Astrocyte (in vitro differentiated cells and primary cell): ENCODE results near the gene CDK17. TPM values are rescaled to one million over a fixed set of nuclear protein-coding genes. Genes with fewer than 3 reads are reported as not detected.

ENCODE experiments used
- DNase-seq: peaks from one replicate; pipeline ENCODE4 v3.0.0-alpha.2; 2010; ENCODE audit warnings: low read depth
- FAIRE-seq: peaks from 2 replicates; lab custom pipeline; 2011; peaks lifted over from hg19 to GRCh38; lab: Jason Lieb, UNC
- H2AFZ ChIP-seq: 2 replicates; pipeline ENCODE4 v1.6.0; 2012; ENCODE audit warnings: low read depth, low read length, inconsistent platforms
- H3K27ac ChIP-seq: 2 replicates; pipeline ENCODE4 v1.5.1; 2011; ENCODE audit warnings: low read depth, low read length, inconsistent platforms
- H3K27me3 ChIP-seq: 2 replicates; pipeline ENCODE4 v1.6.0; 2011; ENCODE audit warnings: low read length, inconsistent platforms; ENCODE audit not compliant: insufficient read depth
- H3K36me3 ChIP-seq: 2 replicates; pipeline ENCODE4 v1.5.1; 2011; ENCODE audit warnings: low read length, inconsistent platforms; ENCODE audit not compliant: insufficient read depth
- H3K4me1 ChIP-seq: 2 replicates; pipeline ENCODE4 v1.5.1; 2011; ENCODE audit warnings: low read length, inconsistent platforms; ENCODE audit not compliant: insufficient read depth
- H3K4me2 ChIP-seq: 2 replicates; pipeline ENCODE4 v1.6.0; 2012; ENCODE audit warnings: low read length, inconsistent platforms
- H3K4me3 ChIP-seq: 2 replicates; pipeline ENCODE4 v1.5.1; 2011; ENCODE audit warnings: low read depth, mild to moderate bottlenecking, low read length, inconsistent platforms; ENCODE audit not compliant: insufficient read depth
- H3K79me2 ChIP-seq: 2 replicates; pipeline ENCODE4 v1.6.0; 2012; ENCODE audit warnings: mild to moderate bottlenecking, low read length, inconsistent platforms; ENCODE audit not compliant: insufficient read depth
- H3K9ac ChIP-seq: 2 replicates; pipeline ENCODE4 v1.6.0; 2012; ENCODE audit warnings: mild to moderate bottlenecking, low read length, inconsistent platforms
- H3K9me3 ChIP-seq: 2 replicates; pipeline ENCODE4 v1.5.1; 2012; ENCODE audit warnings: low read depth, mild to moderate bottlenecking, low read length, inconsistent platforms; ENCODE audit not compliant: insufficient read depth
- H4K20me1 ChIP-seq: 2 replicates; pipeline ENCODE4 v1.6.0; 2012; ENCODE audit warnings: low read length, inconsistent platforms; ENCODE audit not compliant: insufficient read depth
- H3K27ac Mint-ChIP-seq: one replicate; pipeline ENCODE4 v1.8.0; 2021; ENCODE audit warnings: mild to moderate bottlenecking, mixed read lengths; ENCODE audit not compliant: unreplicated experiment
- H3K27me3 Mint-ChIP-seq: one replicate; pipeline ENCODE4 v1.8.0; 2021; ENCODE audit warnings: low read depth, mixed read lengths; ENCODE audit not compliant: unreplicated experiment
- H3K36me3 Mint-ChIP-seq: one replicate; pipeline ENCODE4 v1.8.0; 2021; ENCODE audit warnings: low read depth, mixed read lengths; ENCODE audit not compliant: unreplicated experiment
- H3K4me1 Mint-ChIP-seq: one replicate; pipeline ENCODE4 v1.8.0; 2021; ENCODE audit warnings: low read depth, mixed read lengths; ENCODE audit not compliant: unreplicated experiment
- H3K4me3 Mint-ChIP-seq: one replicate; pipeline ENCODE4 v1.8.0; 2021; ENCODE audit warnings: mild to moderate bottlenecking, moderate library complexity, mixed read lengths; ENCODE audit not compliant: unreplicated experiment
- H3K9me3 Mint-ChIP-seq: one replicate; pipeline ENCODE4 v1.8.0; 2021; ENCODE audit warnings: mild to moderate bottlenecking, mixed read lengths; ENCODE audit not compliant: unreplicated experiment
- CTCF ChIP-seq: IDR thresholded peaks from 2 replicates; pipeline ENCODE4 v1.5.1; 2011; ENCODE audit warnings: low read depth, mild to moderate bottlenecking, inconsistent platforms, low read length, moderate library complexity; ENCODE audit not compliant: insufficient read depth
- EZH2 ChIP-seq: IDR thresholded peaks from 2 replicates; pipeline ENCODE4 v1.6.1; 2012; ENCODE audit warnings: mild to moderate bottlenecking, low read length, inconsistent platforms; ENCODE audit not compliant: insufficient read depth
- total RNA-seq: library from RNA; stranded (reverse); gene quantifications from 2 replicates; pipeline ENCODE4 v1.2.1, GENCODE V29; 2021

CDK17 gene
- total RNA-seq, 1 donor from 2014 or later, result 64.2 TPM

DNA sequence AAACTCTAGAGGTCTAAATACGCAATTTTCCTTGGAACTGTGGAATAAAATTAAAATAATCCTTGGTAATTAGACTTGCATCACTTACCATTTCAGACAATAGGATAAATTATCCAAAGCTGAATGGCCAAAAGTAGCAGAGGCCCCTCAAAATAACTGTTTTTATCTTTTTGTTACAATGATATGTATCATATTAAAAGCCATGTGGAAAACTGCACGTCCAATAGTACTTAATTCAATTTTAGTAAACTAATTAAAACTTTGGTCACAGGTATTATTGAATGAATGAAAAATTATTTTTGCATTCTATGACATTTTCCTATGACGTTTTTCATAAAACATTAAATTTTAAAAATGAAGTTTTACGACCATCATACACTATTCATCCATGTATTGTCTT lies 98.5 kb downstream of the CDK17 start:
- Mint-ChIP-seq H3K4me3 (no peak overlapping the region), H3K4me1 (peaks cover 8% of the 10 kb centered on the region), H3K27ac (no peak overlapping the region), H3K36me3 (peaks cover 10% of the 10 kb centered on the region), H3K9me3 (no peaks in the 10 kb centered on the region), H3K27me3 (no peaks in the 10 kb centered on the region)
- DNase-seq, result no peak
- Histone ChIP-seq H3K79me2 (peaks cover 51% of the 10 kb centered on the region), H2AFZ (no peak overlapping the region), H3K27me3 (no peaks in the 10 kb centered on the region), H3K4me3 (no peak overlapping the region), H3K27ac (no peak overlapping the region), H3K4me1 (no peaks in the 10 kb centered on the region), H3K4me2 (no peak overlapping the region), H4K20me1 (peaks cover 6% of the 10 kb centered on the region), H3K36me3 (peaks cover 12% of the 10 kb centered on the region), H3K9ac (no peak overlapping the region), H3K9me3 (no peaks in the 10 kb centered on the region)
- FAIRE-seq, result no peak
- no peak for TF ChIP-seq CTCF
- TF ChIP-seq EZH2, result no peak

- FAIRE-seq (no peak), DNase-seq (no peak)
- H3K9me3 ChIP-seq, result no peaks in the 10 kb centered on the region
- no peak overlapping the region for H3K27ac Mint-ChIP-seq
- H3K4me3 Mint-ChIP-seq, result no peak overlapping the region
- H3K9me3 Mint-ChIP-seq, result no peaks in the 10 kb centered on the region
- peaks cover 3% of the 10 kb centered on the region for H4K20me1 ChIP-seq
- H3K9ac ChIP-seq, result no peak overlapping the region
- no peak for TF ChIP-seq CTCF
- no peak for TF ChIP-seq EZH2
- H3K27ac ChIP-seq, result no peak overlapping the region
- H3K27me3 Mint-ChIP-seq, result no peaks in the 10 kb centered on the region
- peaks cover 35% of the 10 kb centered on the region for H3K79me2 ChIP-seq
- H3K27me3 ChIP-seq, result no peaks in the 10 kb centered on the region
- no peaks in the 10 kb centered on the region for H3K4me1 ChIP-seq
- peaks cover 18% of the 10 kb centered on the region for H3K36me3 ChIP-seq
- H3K4me1 Mint-ChIP-seq, result peaks cover 11% of the 10 kb centered on the region
- no peak overlapping the region for H2AFZ ChIP-seq
- H3K4me3 ChIP-seq, result no peak overlapping the region
- peaks cover 9% of the 10 kb centered on the region for H3K36me3 Mint-ChIP-seq
- H3K4me2 ChIP-seq, result no peak overlapping the region
Measured at GRCh38 chr12:96300064-96300463, 100.2 kb downstream of the CDK17 start.

DNA sequence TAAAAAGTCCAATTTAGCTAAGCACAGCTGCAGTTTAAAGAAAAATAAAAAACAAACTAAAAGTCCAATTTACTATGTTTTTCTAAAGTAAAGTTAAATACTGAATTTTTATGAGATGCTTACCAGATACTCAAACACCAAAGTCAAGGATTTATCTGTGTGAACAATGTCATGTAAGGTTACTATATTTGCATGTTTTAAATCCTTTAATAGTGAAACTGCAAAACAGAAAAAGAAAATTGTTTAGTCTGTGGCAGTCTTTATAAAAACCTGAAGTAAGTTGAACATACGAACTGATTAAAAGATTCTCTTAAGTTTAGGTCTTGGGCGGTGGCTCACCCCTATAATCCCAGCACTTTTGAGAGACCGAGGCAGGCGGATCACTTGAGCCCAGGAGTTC lies 102.7 kb downstream of the CDK17 start:
- Mint-ChIP-seq H3K27ac (no peak overlapping the region), H3K4me1 (peaks cover 11% of the 10 kb centered on the region), H3K36me3 (peaks cover 13% of the 10 kb centered on the region), H3K27me3 (no peaks in the 10 kb centered on the region), H3K4me3 (no peak overlapping the region), H3K9me3 (no peaks in the 10 kb centered on the region)
- DNase-seq, result no peak
- Histone ChIP-seq H3K27ac (no peak overlapping the region), H3K4me1 (no peaks in the 10 kb centered on the region), H3K36me3 (peaks cover 31% of the 10 kb centered on the region), H3K4me3 (no peak overlapping the region), H3K79me2 (peaks cover 17% of the 10 kb centered on the region), H3K27me3 (no peaks in the 10 kb centered on the region), H2AFZ (no peak overlapping the region), H3K4me2 (no peak overlapping the region), H3K9me3 (no peaks in the 10 kb centered on the region), H3K9ac (no peak overlapping the region), H4K20me1 (peaks cover 7% of the 10 kb centered on the region)
- FAIRE-seq, result no peak
- TF ChIP-seq EZH2, result no peak
- no peak for TF ChIP-seq CTCF
